Central memory CD8-positive, alpha-beta T cell (primary cell): ENCODE data around the gene STK32B.
A peak's percentile ranks its signal among the peaks of the same experiment; 100 is the strongest.
"Not testable (repeated sequence)": the region's sequence is repeated elsewhere in the genome, so short reads cannot be mapped to it uniquely, and the experiment has no call there.

Source experiments
- ATAC-seq: fragments of 150-1000 bp; cut with Tn5 transposase; replicated peaks from 2 replicates; pipeline ENCODE4 v1.10.0; 2022; ENCODE audit warnings: mild to moderate bottlenecking, moderate FRiP score, moderate number of reproducible peaks; ENCODE audit not compliant: poor library complexity, severe bottlenecking; ENCODE audit errors: extremely low read depth
- DNase-seq, 2 donors: peaks; one replicate each; pipeline ENCODE4 v3.0.0; 2021; ENCODE audit warnings: low spot score in 2 of 2
- H3K27ac Mint-ChIP-seq: one replicate; pipeline ENCODE4 v1.8.0; 2022; ENCODE audit warnings: low read depth, mild to moderate bottlenecking, moderate library complexity, mixed read lengths
- H3K27me3 Mint-ChIP-seq: one replicate; pipeline ENCODE4 v1.8.0; 2022; ENCODE audit warnings: mixed read lengths
- H3K36me3 Mint-ChIP-seq: one replicate; pipeline ENCODE4 v1.8.0; 2022; ENCODE audit warnings: mild to moderate bottlenecking, moderate library complexity, mixed read lengths; ENCODE audit not compliant: insufficient read depth
- H3K4me1 Mint-ChIP-seq: one replicate; pipeline ENCODE4 v1.8.0; 2022; ENCODE audit warnings: mixed read lengths
- H3K4me3 Mint-ChIP-seq: one replicate; pipeline ENCODE4 v1.8.0; 2022; ENCODE audit warnings: mild to moderate bottlenecking, moderate library complexity, mixed read lengths
- H3K9me3 Mint-ChIP-seq: one replicate; pipeline ENCODE4 v1.8.0; 2022; ENCODE audit warnings: mixed read lengths

STK32B gene

GRCh38 chr4:5051278-5052203 is at the start of gene STK32B:
Gene STK32B, plus strand, starts transcription at chr4:5051480.
- H3K4me3 Mint-ChIP-seq, result peak within 1 kb of the TSS; percentile 74
- H3K4me1 Mint-ChIP-seq, result peaks cover 13% of the 10 kb centered on the region
- peaks cover 92% of the 10 kb centered on the region for H3K27me3 Mint-ChIP-seq
- no peak within 1 kb of the TSS for H3K27ac Mint-ChIP-seq
- H3K9me3 Mint-ChIP-seq, result no peaks in the 10 kb centered on the region
- DNase-seq (no peak), ATAC-seq (no peak)
- H3K36me3 Mint-ChIP-seq, result peaks cover 2% of the 10 kb centered on the region

- H3K27ac Mint-ChIP-seq, H3K36me3 Mint-ChIP-seq, ATAC-seq, H3K9me3 Mint-ChIP-seq, H3K4me1 Mint-ChIP-seq, DNase-seq, H3K4me3 Mint-ChIP-seq: not testable (repeated sequence)
- H3K27me3 Mint-ChIP-seq, result peaks cover 64% of the 10 kb centered on the region
Observed at GRCh38 chr4:5001641-5002040, 49.6 kb upstream of the STK32B start.

- H3K27me3 Mint-ChIP-seq, result peaks cover 67% of the 10 kb centered on the region
- ATAC-seq (no peak), DNase-seq (no peak)
- no peak overlapping the region for H3K27ac Mint-ChIP-seq
- H3K9me3 Mint-ChIP-seq, result no peaks in the 10 kb centered on the region
- no peak overlapping the region for H3K4me3 Mint-ChIP-seq
- H3K4me1 Mint-ChIP-seq, result no peaks in the 10 kb centered on the region
- no peaks in the 10 kb centered on the region for H3K36me3 Mint-ChIP-seq
Observed at GRCh38 chr4:5003372-5003857, 47.9 kb upstream of the STK32B start.

GRCh38 chr4:5003918-5004317 is 47.4 kb upstream of the STK32B start:
- no peaks in the 10 kb centered on the region for H3K36me3 Mint-ChIP-seq
- no peak overlapping the region for H3K27ac Mint-ChIP-seq
- peaks cover 71% of the 10 kb centered on the region for H3K27me3 Mint-ChIP-seq
- ATAC-seq (no peak), DNase-seq (no peak)
- no peak overlapping the region for H3K4me3 Mint-ChIP-seq
- H3K9me3 Mint-ChIP-seq, result no peaks in the 10 kb centered on the region
- no peaks in the 10 kb centered on the region for H3K4me1 Mint-ChIP-seq

GRCh38 chr4:5004496-5004895 is 46.8 kb upstream of the STK32B start:
- Mint-ChIP-seq H3K9me3 (no peaks in the 10 kb centered on the region), H3K4me1 (no peaks in the 10 kb centered on the region), H3K27me3 (peaks cover 71% of the 10 kb centered on the region), H3K27ac (no peak overlapping the region), H3K36me3 (no peaks in the 10 kb centered on the region), H3K4me3 (no peak overlapping the region)
- DNase-seq (no peak), ATAC-seq (no peak)

- H3K4me3 Mint-ChIP-seq, DNase-seq, H3K9me3 Mint-ChIP-seq, ATAC-seq, H3K4me1 Mint-ChIP-seq, H3K36me3 Mint-ChIP-seq, H3K27ac Mint-ChIP-seq: not testable (repeated sequence)
- H3K27me3 Mint-ChIP-seq, result peaks cover 80% of the 10 kb centered on the region
Observed at GRCh38 chr4:5006932-5007331, 44.3 kb upstream of the STK32B start.

DNA sequence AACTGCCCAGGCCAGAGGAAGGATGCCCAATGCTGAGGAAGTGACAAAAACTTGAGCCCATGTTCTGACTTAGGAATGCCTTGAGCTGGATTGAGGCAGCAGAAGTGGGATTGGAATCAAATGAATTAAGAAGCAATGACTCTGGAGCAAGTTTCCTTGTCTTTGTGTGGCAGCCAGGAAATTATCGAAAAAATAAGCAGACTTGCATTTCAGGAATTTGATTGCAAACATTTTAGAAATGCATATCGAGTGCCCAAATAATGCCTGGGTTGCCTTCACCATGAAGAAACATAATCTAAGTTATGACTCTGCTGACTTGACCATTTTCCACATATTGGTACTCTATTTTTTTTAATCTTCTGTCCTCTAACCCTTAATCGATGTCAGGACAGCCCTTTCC is 41.5 kb upstream of the STK32B start:
- no peaks in the 10 kb centered on the region for H3K36me3 Mint-ChIP-seq
- H3K27me3 Mint-ChIP-seq, result peaks cover 69% of the 10 kb centered on the region
- no peak overlapping the region for H3K27ac Mint-ChIP-seq
- H3K4me1 Mint-ChIP-seq, result no peaks in the 10 kb centered on the region
- no peaks in the 10 kb centered on the region for H3K9me3 Mint-ChIP-seq
- DNase-seq (no peak), ATAC-seq (no peak)
- H3K4me3 Mint-ChIP-seq, result no peak overlapping the region

- Mint-ChIP-seq H3K9me3 (no peaks in the 10 kb centered on the region), H3K4me1 (no peaks in the 10 kb centered on the region), H3K4me3 (no peak overlapping the region), H3K36me3 (no peaks in the 10 kb centered on the region), H3K27me3 (peaks cover 71% of the 10 kb centered on the region), H3K27ac (no peak overlapping the region)
- DNase-seq (no peak), ATAC-seq (no peak)
Observed at GRCh38 chr4:5010984-5011383, 40.3 kb upstream of the STK32B start.

- DNase-seq (no peak), ATAC-seq (no peak)
- Mint-ChIP-seq H3K27me3 (peaks cover 74% of the 10 kb centered on the region), H3K4me3 (no peak overlapping the region), H3K27ac (no peak overlapping the region), H3K9me3 (no peaks in the 10 kb centered on the region), H3K4me1 (no peaks in the 10 kb centered on the region), H3K36me3 (no peaks in the 10 kb centered on the region)
Observed at GRCh38 chr4:5012244-5012898, 38.9 kb upstream of the STK32B start.

DNA sequence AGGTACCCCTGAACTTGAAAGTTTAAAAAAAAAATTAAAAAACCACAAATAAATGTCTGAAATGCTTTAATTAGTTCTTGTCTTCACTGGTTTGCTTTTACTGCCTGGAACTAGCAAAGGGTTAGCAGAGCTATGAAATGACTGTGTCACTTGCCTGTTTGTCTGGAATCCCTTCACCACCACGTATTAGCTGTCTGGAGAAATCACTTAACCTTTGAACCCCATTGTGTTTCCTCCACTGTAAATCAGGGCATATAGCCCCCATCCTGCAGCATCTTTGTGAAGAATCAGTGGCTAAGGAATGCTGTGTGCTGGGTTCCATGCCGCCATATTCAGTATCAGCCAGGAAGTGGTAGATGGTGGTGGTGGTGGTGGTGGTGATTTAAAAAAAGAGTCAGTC is 38.3 kb upstream of the STK32B start:
- H3K27me3 Mint-ChIP-seq, result peaks cover 80% of the 10 kb centered on the region

DNA sequence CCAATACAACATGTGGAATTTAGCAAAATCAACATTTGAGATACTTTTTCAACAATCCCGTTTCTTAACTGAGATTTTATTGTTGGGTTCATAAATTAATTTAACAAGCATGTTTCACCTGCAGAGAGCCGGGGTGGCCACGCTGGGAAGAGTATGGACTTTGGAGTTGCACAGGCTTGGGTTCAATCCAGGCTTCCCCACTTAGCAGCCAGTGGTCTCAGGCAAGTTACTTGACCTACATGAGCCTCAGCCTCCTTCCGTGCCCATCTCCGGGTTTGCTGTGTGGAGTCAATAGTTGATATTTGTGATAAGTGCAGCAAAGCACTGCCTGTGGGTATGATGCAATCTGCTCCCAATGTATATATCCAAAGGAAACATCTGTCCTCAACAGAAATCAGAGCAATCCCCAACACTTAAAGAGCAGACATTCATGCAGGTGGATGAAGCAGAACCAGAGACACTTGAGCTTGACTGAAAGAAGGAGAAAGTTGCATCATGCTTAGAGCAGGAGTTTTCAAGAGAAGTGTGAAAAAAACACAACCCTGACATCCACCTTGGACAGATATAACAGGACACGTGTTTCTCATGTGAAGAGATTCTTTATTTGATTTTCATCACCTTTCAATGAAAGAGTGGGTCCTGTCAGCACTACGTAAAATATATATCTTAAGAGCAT is 37.1 kb upstream of the STK32B start:
- Mint-ChIP-seq H3K27ac (no peak overlapping the region), H3K36me3 (no peaks in the 10 kb centered on the region), H3K27me3 (peaks cover 73% of the 10 kb centered on the region), H3K9me3 (no peaks in the 10 kb centered on the region), H3K4me3 (no peak overlapping the region), H3K4me1 (no peaks in the 10 kb centered on the region)
- DNase-seq, result no peak
- ATAC-seq, result no peak

More for the DNA sequence above, 38.3 kb upstream of the STK32B start:
- no peaks in the 10 kb centered on the region for H3K36me3 Mint-ChIP-seq
- H3K4me3 Mint-ChIP-seq, result no peak overlapping the region
- ATAC-seq (no peak), DNase-seq (no peak)
- H3K27ac Mint-ChIP-seq, result no peak overlapping the region
- H3K9me3 Mint-ChIP-seq, result no peaks in the 10 kb centered on the region
- H3K4me1 Mint-ChIP-seq, result no peaks in the 10 kb centered on the region

DNA sequence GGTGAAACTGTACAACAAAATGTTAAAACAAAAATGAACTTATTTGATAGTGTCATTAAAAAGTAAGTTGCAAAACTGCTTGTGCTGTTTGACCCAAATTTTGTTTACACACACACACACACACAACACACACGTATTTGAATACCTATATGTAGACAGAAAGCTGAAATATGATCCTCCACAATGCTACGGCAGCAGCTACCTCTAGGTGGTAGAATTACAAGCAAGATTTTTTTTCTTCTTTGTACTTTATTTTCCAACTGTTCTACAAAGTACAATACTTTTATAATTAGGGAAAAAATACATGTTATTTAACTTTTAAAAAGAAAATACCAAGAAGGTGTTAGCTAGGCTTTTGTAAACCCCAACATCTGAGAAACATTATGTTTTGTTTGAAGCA is 33.2 kb upstream of the STK32B start:
- no peak for ATAC-seq
- no peak overlapping the region for H3K4me3 Mint-ChIP-seq
- H3K4me1 Mint-ChIP-seq, result no peaks in the 10 kb centered on the region
- peaks cover 46% of the 10 kb centered on the region for H3K27me3 Mint-ChIP-seq
- H3K9me3 Mint-ChIP-seq, result no peaks in the 10 kb centered on the region
- no peaks in the 10 kb centered on the region for H3K36me3 Mint-ChIP-seq
- H3K27ac Mint-ChIP-seq, result no peak overlapping the region
- no peak for DNase-seq
